Testis (tissue), 3 donors: ENCODE data around the gene RCAN2. TPM values are rescaled to one million over a fixed set of nuclear protein-coding genes. Genes with fewer than 3 reads are reported as not detected.

Experiments used
- DNase-seq: peaks from one replicate; pipeline ENCODE4 v3.0.0-alpha.2; 2019
- H3K27ac ChIP-seq, 2 donors: fragments of 200-600 bp; sonication (generic); one replicate each; pipeline ENCODE4 v1.5.1; 2019
- H3K27me3 ChIP-seq: fragments of 200-600 bp; sonication (generic); one replicate; pipeline ENCODE4 v1.5.1; 2019
- H3K36me3 ChIP-seq: fragments of 200-600 bp; sonication (generic); one replicate; pipeline ENCODE4 v1.5.1; 2017; ENCODE audit warnings: low read depth; ENCODE audit errors: missing control alignments
- H3K4me1 ChIP-seq: fragments of 200-600 bp; sonication (generic); one replicate; pipeline ENCODE4 v1.5.1; 2019
- H3K4me3 ChIP-seq, 2 donors: fragments of 200-600 bp; sonication (generic); one replicate each; pipeline ENCODE4 v1.5.1; 2017 to 2019
- H3K9me3 ChIP-seq: fragments of 200-600 bp; sonication (generic); one replicate; pipeline ENCODE4 v1.5.1; 2017
- POLR2A ChIP-seq: fragments of 450-650 bp; IDR thresholded peaks from one replicate; pipeline ENCODE4 v1.6.1; 2017; ENCODE audit warnings: antibody characterized with exemption, mild to moderate bottlenecking, moderate library complexity
- WGBS, 2 donors: methylation state at CpG; one replicate each; pipeline ENCODE4 v1.1.5; 2018; 5-methylcytosine and 5-hydroxymethylcytosine counted together
- intact Hi-C: fragments of 100-400 bp; cut with DNase I; formaldehyde crosslinking; loops from one replicate; pipeline ENCODE4 v1.15.1; 2023; ENCODE audit warnings: low total_unique reads
- polyA plus RNA-seq: library from polyadenylated mRNA; stranded (reverse); fragments of 350-450 nt; fragmentation: Illumina TruSeq; extraction: RNeasy Lipid Tissue Mini Kit (QIAGEN cat#74804); gene quantifications from one replicate; pipeline ENCODE4 v1.2.3, GENCODE V29; 2014; ENCODE audit warnings: low read depth, low replicate concordance; ENCODE audit not compliant: insufficient read depth
- total RNA-seq, 2 donors: library from RNA; depleted of rRNA; stranded (reverse); fragments of >200 nt; gene quantifications; one replicate each; pipeline ENCODE4 v1.2.3, GENCODE V29; 2016
- TF ChIP-seq, protein P1 (sequence below), 3 experiments: fragments of 450-650 bp in 2 of 3; fragments of 200-600 bp in 1 of 3; sonication (generic) in 1 of 3; IDR thresholded peaks; one replicate each; pipeline ENCODE4 v1.5.1; 2016 to 2019; ENCODE audit warnings: antibody characterized with exemption in 3 of 3, mild to moderate bottlenecking in 2 of 3, moderate library complexity in 1 of 3

RCAN2 gene
- total and polyA plus RNA-seq, 3 donors from 2014 or later = 6.3 to 17.4 (median 7.1) TPM

GRCh38 chr6:46323966-46324622 is 167.2 kb downstream of the RCAN2 start:
- H3K4me3 ChIP-seq = no peak overlapping the region
- no peaks in the 10 kb centered on the region for H3K9me3 ChIP-seq
- no peaks in the 10 kb centered on the region for H3K27me3 ChIP-seq
- H3K27ac ChIP-seq = no peak overlapping the region
- 87 to 95% methylated on average over 3 of the region's 3 CpGs for WGBS, 2 donors
- TF ChIP-seq POLR2A = no peak
- TF ChIP-seq, protein P1, sequence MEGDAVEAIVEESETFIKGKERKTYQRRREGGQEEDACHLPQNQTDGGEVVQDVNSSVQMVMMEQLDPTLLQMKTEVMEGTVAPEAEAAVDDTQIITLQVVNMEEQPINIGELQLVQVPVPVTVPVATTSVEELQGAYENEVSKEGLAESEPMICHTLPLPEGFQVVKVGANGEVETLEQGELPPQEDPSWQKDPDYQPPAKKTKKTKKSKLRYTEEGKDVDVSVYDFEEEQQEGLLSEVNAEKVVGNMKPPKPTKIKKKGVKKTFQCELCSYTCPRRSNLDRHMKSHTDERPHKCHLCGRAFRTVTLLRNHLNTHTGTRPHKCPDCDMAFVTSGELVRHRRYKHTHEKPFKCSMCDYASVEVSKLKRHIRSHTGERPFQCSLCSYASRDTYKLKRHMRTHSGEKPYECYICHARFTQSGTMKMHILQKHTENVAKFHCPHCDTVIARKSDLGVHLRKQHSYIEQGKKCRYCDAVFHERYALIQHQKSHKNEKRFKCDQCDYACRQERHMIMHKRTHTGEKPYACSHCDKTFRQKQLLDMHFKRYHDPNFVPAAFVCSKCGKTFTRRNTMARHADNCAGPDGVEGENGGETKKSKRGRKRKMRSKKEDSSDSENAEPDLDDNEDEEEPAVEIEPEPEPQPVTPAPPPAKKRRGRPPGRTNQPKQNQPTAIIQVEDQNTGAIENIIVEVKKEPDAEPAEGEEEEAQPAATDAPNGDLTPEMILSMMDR (IDR thresholded peaks at IDR 0.05) = no peak
- intact Hi-C loops = no loop called here
- peaks cover 25% of the 10 kb centered on the region for H3K4me1 ChIP-seq
- H3K36me3 ChIP-seq = no peaks in the 10 kb centered on the region
- DNase-seq = no peak

DNA sequence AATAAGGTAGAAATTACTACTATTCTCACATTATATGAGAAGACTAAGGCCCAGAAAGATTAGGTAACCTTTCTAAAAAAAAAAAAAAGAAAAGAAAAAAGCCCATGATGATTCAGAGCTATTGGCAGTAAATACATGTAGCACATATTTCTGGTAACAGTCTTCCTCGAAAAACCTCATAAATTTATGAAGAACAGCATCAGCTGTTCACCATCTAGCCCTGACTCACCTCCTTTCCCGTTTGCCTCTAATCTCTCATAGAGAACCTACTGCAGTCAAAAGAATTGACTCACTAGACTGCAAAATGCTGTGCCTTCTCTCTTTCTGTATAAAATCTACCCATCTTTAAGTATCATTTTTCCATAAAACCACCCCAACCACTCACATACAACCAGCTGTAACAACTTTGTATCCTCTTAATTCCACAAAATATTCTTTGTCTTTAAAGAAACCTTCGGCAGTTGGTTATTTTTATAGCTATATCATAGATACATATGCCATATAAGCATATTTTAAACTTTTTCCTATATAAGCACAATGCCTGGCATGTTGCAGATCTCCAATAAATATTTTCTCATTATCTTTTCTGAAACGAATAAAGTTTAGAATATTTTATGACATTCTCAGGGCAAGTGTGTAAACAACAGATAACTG is 167.8 kb downstream of the RCAN2 start:
- intact Hi-C loops = no loop called here
- no peak overlapping the region for H3K27ac ChIP-seq
- no peak for DNase-seq

DNA sequence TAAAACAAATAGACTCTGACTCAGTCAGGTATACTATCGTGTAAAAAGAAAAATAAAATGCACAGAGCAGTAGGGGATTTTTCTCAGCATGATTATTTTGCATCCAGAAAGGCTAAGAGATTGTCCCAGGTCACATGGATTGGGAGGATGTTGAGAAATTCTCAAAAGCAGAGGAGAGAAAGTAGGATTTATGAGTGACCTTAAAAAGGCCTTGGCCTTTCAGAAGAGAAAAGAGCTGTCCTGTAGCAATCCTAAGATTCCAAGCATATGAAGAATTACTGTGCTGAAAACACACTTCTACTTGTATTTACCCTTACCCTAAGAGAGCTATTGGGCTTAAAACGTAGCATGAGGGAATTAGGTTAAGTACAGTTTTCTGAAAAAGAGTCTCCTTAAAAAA is 170.7 kb downstream of the RCAN2 start:
- Histone ChIP-seq H3K27me3 (no peaks in the 10 kb centered on the region), H3K4me1 (peaks cover 9% of the 10 kb centered on the region), H3K27ac (peak overlapping the region in 1 of 2 donors; percentile 8), H3K4me3 (no peak overlapping the region), H3K36me3 (no peaks in the 10 kb centered on the region), H3K9me3 (no peaks in the 10 kb centered on the region)
- TF ChIP-seq, protein P1 (IDR thresholded peaks at IDR 0.05) = no peak
- TF ChIP-seq POLR2A = no peak
- WGBS, 2 donors = 39 to 46% methylated on average over 2 of the region's 2 CpGs
- DNase-seq = no peak
- intact Hi-C loops = no loop called here

More for the DNA sequence above, 167.8 kb downstream of the RCAN2 start:
- Histone ChIP-seq H3K27me3 (no peaks in the 10 kb centered on the region), H3K36me3 (no peaks in the 10 kb centered on the region), H3K9me3 (no peaks in the 10 kb centered on the region), H3K4me3 (no peak overlapping the region), H3K4me1 (peaks cover 23% of the 10 kb centered on the region)
- 43% methylated on average over 4 of the region's 4 CpGs for WGBS, 2 donors
- TF ChIP-seq, protein P1 (IDR thresholded peaks at IDR 0.05) = no peak
- TF ChIP-seq POLR2A = no peak

DNA sequence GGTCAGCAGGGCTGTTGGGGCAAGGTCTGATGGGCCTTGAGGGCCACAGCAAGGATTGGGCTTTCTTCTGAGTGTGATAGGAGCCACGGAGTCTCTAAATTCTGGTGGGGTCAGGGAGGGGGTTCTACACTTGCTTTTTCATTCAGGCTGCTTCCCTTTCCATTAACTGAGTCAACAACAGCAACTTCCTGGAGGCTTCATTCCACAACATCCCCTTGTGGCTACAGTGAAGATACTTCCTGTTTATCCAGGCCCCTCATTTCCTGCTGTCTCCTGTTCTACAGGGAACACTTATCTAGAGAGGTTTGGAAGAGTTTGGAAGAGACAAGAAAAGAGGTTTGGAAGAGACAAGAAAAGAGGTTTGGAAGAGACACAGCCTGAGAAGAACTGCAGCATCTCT is 175.7 kb downstream of the RCAN2 start:
- Histone ChIP-seq H3K27me3 (no peaks in the 10 kb centered on the region), H3K9me3 (no peaks in the 10 kb centered on the region), H3K27ac (no peak overlapping the region), H3K4me3 (no peak overlapping the region), H3K36me3 (no peaks in the 10 kb centered on the region), H3K4me1 (no peaks in the 10 kb centered on the region)
- 90 to 100% methylated on average over 1 of the region's 1 CpG for WGBS, 2 donors
- intact Hi-C loops = no loop called here
- TF ChIP-seq, protein P1 (IDR thresholded peaks at IDR 0.05) = no peak
- TF ChIP-seq POLR2A = no peak
- DNase-seq = no peak
